Glutamatergic neuron (in vitro differentiated cells): Measurements from ENCODE around the gene ACACB. TPM values are rescaled to one million over a fixed set of nuclear protein-coding genes. Genes with fewer than 3 reads are reported as not detected.

Experiments
- DNase-seq: peaks from one replicate; pipeline ENCODE4 v3.0.0; 2022
- H3K27ac Mint-ChIP-seq: one replicate; pipeline ENCODE4 v1.8.0; 2020; ENCODE audit warnings: mild to moderate bottlenecking, mixed read lengths, inconsistent platforms; ENCODE audit not compliant: unreplicated experiment
- H3K27me3 Mint-ChIP-seq: one replicate; pipeline ENCODE4 v1.8.0; 2020; ENCODE audit warnings: mild to moderate bottlenecking, moderate library complexity, mixed read lengths, inconsistent platforms; ENCODE audit not compliant: unreplicated experiment
- H3K36me3 Mint-ChIP-seq: one replicate; pipeline ENCODE4 v1.8.0; 2020; ENCODE audit warnings: mild to moderate bottlenecking, mixed read lengths, inconsistent platforms; ENCODE audit not compliant: unreplicated experiment
- H3K4me1 Mint-ChIP-seq: one replicate; pipeline ENCODE4 v1.8.0; 2020; ENCODE audit warnings: mild to moderate bottlenecking, low read depth, mixed read lengths, inconsistent platforms; ENCODE audit not compliant: unreplicated experiment
- H3K4me3 Mint-ChIP-seq: one replicate; pipeline ENCODE4 v1.8.0; 2020; ENCODE audit warnings: mild to moderate bottlenecking, mixed read lengths, inconsistent platforms; ENCODE audit not compliant: unreplicated experiment
- H3K9me3 Mint-ChIP-seq: one replicate; pipeline ENCODE4 v1.8.0; 2020; ENCODE audit warnings: mild to moderate bottlenecking, moderate library complexity, mixed read lengths, inconsistent platforms; ENCODE audit not compliant: unreplicated experiment
- total RNA-seq: library from RNA; stranded (reverse); fragmentation: NEBNext Ultra II Directional; extraction: Animal tissue kit (Norgen Biotek cat#: 25700); gene quantifications from one replicate; pipeline ENCODE4 v1.2.1, GENCODE V29; 2021; ENCODE audit not compliant: unreplicated experiment
- TF ChIP-seq, protein P1 (sequence below): fragments of 200-600 bp; sonication (generic); IDR thresholded peaks from one replicate; pipeline ENCODE4 v1.5.0; 2021; ENCODE audit not compliant: partially characterized antibody, unreplicated experiment

Gene ACACB
- total RNA-seq, 1 donor from 2014 or later, result 3.8 TPM

DNA sequence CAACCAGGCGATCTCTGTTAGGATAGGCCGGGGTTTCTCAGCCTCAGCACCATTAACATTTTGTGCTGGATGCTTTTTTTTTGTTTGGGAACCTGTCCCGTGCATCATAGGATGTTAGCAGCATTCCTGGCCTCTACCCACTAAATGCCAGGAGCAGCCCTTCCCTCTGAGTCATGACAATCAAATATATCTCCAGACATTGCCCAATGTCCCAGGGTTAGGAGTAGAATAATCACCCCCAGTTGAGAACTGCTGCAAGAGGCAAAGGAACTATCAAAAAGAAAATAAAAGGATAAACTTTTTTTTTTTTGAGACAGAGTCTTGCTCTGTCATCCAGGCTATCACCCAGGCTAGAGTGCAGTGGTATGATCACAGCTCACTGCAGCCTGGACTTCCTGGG is 76.0 kb downstream of the ACACB start:
- TF ChIP-seq, protein P1, sequence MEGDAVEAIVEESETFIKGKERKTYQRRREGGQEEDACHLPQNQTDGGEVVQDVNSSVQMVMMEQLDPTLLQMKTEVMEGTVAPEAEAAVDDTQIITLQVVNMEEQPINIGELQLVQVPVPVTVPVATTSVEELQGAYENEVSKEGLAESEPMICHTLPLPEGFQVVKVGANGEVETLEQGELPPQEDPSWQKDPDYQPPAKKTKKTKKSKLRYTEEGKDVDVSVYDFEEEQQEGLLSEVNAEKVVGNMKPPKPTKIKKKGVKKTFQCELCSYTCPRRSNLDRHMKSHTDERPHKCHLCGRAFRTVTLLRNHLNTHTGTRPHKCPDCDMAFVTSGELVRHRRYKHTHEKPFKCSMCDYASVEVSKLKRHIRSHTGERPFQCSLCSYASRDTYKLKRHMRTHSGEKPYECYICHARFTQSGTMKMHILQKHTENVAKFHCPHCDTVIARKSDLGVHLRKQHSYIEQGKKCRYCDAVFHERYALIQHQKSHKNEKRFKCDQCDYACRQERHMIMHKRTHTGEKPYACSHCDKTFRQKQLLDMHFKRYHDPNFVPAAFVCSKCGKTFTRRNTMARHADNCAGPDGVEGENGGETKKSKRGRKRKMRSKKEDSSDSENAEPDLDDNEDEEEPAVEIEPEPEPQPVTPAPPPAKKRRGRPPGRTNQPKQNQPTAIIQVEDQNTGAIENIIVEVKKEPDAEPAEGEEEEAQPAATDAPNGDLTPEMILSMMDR, result no peak
- Mint-ChIP-seq H3K27ac (no peak overlapping the region), H3K4me3 (no peak overlapping the region), H3K9me3 (no peaks in the 10 kb centered on the region), H3K4me1 (no peaks in the 10 kb centered on the region), H3K27me3 (no peaks in the 10 kb centered on the region), H3K36me3 (no peaks in the 10 kb centered on the region)
- no peak for DNase-seq

DNA sequence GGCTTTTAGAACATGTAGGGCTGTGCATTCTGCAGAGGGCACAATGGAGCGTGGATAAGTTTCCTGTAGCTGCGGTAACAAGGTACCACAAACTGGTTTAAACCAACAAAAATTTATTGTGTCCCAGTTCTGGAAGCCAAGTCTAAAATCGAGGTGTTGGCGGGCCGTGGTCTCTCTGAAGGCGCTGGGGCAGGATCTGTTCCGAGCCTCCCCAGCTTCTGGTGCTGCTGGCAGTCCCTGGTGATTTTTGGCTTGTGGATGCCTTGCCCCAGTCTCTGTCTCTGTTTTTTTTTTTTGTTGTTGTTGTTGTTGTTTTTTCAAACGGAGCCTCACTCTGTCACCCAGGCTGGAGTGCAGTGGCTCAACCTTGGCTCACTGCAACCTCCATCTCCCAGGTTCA is 77.5 kb downstream of the ACACB start:
- Mint-ChIP-seq H3K36me3 (no peaks in the 10 kb centered on the region), H3K27ac (no peak overlapping the region), H3K9me3 (no peaks in the 10 kb centered on the region), H3K27me3 (no peaks in the 10 kb centered on the region), H3K4me1 (no peaks in the 10 kb centered on the region), H3K4me3 (no peak overlapping the region)
- DNase-seq, result no peak
- TF ChIP-seq, protein P1, result no peak

GRCh38 chr12:109196332-109196731 is 79.9 kb downstream of the ACACB start:
- no peak for DNase-seq
- TF ChIP-seq, protein P1, result no peak
- no peaks in the 10 kb centered on the region for H3K36me3 Mint-ChIP-seq
- no peaks in the 10 kb centered on the region for H3K9me3 Mint-ChIP-seq
- H3K4me1 Mint-ChIP-seq, result no peaks in the 10 kb centered on the region
- H3K4me3 Mint-ChIP-seq, result no peak overlapping the region
- H3K27me3 Mint-ChIP-seq, result no peaks in the 10 kb centered on the region
- H3K27ac Mint-ChIP-seq, result no peak overlapping the region

DNA sequence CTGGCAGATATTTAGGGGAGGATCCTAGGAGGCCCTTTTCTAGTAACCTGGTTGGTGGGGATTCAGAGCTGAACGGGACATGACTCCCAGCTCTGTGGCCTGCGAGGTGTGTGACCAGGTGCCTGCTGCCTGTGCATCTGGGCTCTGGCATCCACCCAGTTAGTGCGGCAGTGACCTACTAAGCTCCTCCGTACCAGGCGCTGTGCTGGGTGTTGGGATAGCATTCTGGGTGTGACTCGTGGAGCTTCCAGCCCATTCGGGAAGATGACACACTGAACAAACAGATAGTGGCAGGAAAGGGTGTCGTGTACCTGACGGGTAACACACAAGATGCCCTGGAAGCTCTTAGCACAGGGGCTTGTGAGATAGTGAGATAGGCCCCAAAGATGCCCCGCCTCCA is 80.9 kb downstream of the ACACB start:
- Mint-ChIP-seq H3K27me3 (no peaks in the 10 kb centered on the region), H3K4me1 (no peaks in the 10 kb centered on the region), H3K4me3 (no peak overlapping the region), H3K9me3 (no peaks in the 10 kb centered on the region), H3K27ac (no peak overlapping the region), H3K36me3 (no peaks in the 10 kb centered on the region)
- DNase-seq, result no peak
- TF ChIP-seq, protein P1, result no peak

DNA sequence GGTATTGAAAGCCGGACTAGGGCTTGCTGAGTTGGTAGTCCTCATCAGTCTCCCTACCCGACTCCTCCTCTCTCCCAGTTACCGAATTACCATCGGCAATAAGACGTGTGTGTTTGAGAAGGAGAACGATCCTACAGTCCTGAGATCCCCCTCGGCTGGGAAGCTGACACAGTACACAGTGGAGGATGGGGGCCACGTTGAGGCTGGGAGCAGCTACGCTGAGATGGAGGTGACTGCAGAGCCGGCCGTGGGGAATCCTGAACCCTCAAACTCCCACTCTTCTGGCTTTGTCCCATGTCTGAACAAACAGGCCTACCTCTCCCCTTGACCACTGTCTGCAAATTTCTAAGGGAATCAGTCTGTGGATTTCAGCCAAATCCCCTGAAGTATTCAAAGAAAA is 82.9 kb downstream of the ACACB start:
- no peaks in the 10 kb centered on the region for H3K9me3 Mint-ChIP-seq
- no peak overlapping the region for H3K27ac Mint-ChIP-seq
- H3K4me3 Mint-ChIP-seq, result no peak overlapping the region
- no peak for DNase-seq
- TF ChIP-seq, protein P1, result no peak
- no peaks in the 10 kb centered on the region for H3K4me1 Mint-ChIP-seq
- H3K27me3 Mint-ChIP-seq, result no peaks in the 10 kb centered on the region
- no peaks in the 10 kb centered on the region for H3K36me3 Mint-ChIP-seq
